ENCODE results near the gene PRDM16.

The PRDM16 gene

DNA sequence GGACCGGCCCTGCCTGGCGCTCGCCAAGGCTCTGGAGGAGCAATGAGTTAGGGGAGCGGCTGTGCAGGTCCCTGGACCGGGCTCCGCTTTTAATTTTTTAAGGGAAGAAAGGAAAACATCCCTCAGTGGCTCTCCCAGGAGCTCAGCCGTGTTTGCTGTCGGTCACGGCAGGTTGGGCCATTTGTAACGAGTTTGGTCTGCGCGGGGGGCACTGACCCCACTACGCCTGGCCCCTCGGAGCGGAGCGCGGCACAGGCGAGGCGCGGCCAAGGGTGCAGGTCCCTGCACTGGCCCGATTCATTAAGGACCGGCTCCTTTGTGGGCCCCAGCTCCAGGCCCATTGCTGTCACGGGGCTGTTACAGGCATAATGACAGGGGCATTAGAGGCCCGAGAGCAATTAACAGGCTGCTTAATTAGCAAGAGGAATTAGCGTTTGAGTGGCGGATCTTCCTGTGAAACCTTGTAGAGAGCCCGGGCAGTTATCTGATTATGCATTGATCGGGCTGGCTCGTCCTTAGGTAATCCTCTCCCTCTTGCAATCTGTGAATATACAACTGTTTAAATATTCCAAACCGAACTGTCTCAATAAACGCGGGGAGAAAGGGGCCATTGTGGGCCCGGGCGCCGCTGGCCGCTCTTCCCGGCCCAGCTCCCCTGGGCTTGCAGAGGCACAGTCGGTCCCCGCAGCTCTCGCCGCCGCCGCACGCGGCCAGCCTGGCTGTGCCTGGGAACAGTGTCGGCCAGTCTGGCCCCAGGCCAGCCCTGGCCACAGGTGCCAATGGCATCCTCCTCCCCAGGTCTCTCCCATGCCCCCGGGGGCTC is 56.8 kb downstream of the PRDM16 start:
- no peak overlapping the region for H3K4me3 ChIP-seq (ENCODE audit: low read depth, low read length)
- TF ChIP-seq, protein P1, sequence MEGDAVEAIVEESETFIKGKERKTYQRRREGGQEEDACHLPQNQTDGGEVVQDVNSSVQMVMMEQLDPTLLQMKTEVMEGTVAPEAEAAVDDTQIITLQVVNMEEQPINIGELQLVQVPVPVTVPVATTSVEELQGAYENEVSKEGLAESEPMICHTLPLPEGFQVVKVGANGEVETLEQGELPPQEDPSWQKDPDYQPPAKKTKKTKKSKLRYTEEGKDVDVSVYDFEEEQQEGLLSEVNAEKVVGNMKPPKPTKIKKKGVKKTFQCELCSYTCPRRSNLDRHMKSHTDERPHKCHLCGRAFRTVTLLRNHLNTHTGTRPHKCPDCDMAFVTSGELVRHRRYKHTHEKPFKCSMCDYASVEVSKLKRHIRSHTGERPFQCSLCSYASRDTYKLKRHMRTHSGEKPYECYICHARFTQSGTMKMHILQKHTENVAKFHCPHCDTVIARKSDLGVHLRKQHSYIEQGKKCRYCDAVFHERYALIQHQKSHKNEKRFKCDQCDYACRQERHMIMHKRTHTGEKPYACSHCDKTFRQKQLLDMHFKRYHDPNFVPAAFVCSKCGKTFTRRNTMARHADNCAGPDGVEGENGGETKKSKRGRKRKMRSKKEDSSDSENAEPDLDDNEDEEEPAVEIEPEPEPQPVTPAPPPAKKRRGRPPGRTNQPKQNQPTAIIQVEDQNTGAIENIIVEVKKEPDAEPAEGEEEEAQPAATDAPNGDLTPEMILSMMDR (IDR thresholded peaks at IDR 0.05; ENCODE audit: borderline replicate concordance, insufficient read depth, low read depth, low read length) = no peak

DNA sequence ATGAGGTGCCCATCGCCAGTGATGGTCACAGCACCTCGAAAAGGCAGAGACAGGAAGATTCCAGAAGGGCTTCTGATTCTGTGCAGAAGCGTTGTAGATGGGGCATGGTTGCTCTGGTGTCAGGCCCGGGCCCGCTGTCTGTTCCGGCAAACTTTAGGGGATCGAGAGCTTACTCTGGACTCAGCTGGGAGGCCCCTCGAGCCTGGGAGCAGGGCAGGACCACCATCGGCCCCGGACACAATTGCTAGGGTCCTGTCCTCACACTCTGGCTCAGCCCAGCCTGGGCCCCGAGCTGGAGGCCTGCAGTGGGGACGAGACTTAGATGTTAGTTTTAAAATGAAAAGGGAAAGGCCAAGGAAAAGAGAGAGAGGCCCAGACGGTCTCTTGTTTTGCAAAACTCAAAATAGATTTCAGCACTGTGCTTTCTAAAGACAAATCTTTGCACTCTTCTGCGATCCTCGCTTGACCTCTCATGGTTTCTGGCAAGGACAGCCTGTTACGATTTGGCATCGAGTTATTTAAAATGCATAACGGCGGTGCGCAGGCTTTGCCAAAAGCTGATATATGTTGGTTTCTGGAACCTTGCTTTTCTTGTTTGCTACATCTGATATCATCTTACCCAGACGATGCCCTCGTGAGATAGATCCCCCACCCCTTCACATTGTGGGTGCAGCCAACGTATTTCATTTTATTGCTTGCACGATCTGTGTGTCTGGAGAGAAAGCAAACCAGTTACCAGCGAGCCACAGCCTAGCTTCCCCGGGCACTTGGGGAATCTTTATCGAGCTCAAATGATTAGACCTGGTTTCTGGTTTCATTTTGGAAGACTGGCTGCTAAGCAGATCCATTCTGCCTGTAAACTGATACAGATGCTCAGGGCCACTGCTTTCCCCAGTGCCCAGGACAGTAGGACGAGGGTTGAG is 58.0 kb downstream of the PRDM16 start:
- no peak overlapping the region for H3K4me3 ChIP-seq (ENCODE audit: low read depth, low read length)
- TF ChIP-seq, protein P1 (IDR thresholded peaks at IDR 0.05; ENCODE audit: borderline replicate concordance, insufficient read depth, low read depth, low read length) = no peak

DNA sequence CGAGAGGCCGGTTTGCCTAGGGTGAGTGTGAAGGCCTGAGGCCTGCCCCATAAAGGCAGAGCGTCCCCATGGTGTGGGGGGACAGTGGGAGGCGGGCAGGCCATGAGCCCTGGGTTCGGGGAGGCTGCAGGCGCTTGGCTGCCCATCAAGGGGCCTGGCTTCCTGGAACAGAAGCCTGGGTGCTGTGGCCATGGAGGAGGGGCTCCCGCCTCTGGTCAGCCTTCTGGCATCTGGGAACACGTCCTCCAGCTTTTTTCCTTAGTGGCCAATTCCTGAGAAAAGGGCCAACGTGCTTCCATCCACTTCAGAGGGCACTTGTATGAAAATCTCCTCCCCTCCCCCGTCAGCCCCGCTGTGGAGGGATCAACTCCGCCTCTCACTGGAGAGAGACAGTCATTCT is 58.7 kb downstream of the PRDM16 start:
- TF ChIP-seq, protein P1 (IDR thresholded peaks at IDR 0.05; ENCODE audit: borderline replicate concordance, insufficient read depth, low read depth, low read length) = no peak
- no peak overlapping the region for H3K4me3 ChIP-seq (ENCODE audit: low read depth, low read length)

DNA sequence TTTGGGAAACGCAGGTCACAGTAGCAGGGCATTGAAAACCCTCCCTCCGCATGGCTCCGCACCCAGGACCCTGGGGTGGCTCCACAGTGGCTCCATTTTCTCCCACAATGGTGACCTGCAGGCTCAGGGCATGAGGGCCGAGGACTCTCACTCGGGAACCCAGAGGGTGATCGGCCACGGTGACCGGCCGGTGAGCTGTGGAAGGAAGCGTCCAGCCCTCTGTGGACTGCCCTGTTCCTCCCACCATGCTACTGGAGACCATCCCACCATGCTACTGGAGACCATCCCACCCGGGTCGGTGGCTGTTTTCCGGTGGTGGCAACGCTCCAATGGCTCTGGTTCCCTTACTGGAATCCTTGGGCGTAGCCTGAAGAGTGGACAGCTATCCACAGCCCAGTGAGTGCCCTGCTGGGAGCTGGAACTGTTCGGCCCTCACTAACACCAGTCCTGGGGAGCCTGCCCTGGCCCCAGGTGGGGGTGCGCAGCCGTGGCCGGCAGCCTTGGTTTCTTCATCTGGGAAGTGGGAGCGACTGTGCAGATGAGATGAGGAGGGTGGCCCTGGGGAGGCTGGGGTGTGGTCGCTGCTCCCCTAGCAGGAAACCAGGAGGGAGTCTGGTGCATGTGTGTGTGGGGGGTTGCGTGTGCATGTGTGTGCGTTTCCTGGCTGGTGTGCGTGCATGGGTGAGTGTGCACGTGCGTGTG is 59.6 kb downstream of the PRDM16 start:
- TF ChIP-seq, protein P1 (IDR thresholded peaks at IDR 0.05; ENCODE audit: borderline replicate concordance, insufficient read depth, low read depth, low read length) = no peak
- H3K4me3 ChIP-seq (ENCODE audit: low read depth, low read length) = no peak overlapping the region

DNA sequence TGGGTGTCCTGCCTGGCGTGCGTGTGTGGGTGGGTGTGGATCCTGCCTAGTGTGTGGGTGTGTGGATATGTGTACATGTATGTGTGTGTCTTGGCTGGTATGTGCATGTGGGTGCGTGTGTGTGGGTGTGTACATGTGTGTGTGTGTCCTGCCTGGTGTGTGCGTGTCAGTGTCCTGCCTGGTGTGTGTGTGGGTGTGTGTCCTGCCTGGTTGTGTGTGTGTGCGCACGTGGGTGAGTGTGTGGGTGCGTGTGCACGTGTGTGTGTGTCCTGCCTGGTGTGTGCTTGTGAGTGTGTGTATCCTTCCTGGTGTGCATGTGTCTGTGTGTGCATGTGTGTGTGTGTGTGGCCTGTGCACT is 60.1 kb downstream of the PRDM16 start:
- TF ChIP-seq, protein P1 (IDR thresholded peaks at IDR 0.05; ENCODE audit: borderline replicate concordance, insufficient read depth, low read depth, low read length) = no peak
- H3K4me3 ChIP-seq (ENCODE audit: low read depth, low read length) = no peak overlapping the region

DNA sequence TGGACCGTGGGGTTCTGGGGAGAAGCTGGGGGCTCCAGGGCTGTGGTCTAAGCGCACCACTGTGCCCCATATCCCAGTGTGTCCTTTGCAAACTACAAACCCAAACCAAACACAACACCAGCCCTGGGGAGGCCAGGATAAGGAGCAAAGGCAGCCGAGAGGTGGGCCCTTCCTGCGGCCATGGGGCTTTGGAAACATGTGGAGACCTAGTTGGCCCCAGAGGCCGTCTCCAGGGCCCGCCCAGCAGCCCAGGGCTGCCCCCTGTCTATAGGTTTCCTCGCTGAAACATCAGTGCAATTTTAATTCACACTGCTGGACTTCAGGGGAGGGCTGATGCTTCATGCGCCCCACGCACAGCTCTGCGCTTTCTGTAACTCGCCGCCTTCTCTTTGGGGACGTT is 61.3 kb downstream of the PRDM16 start:
- TF ChIP-seq, protein P1 (IDR thresholded peaks at IDR 0.05; ENCODE audit: borderline replicate concordance, insufficient read depth, low read depth, low read length) = no peak
- no peak overlapping the region for H3K4me3 ChIP-seq (ENCODE audit: low read depth, low read length)

Measured in GM12875 (cell line).